ENCODE measurements around the gene TEC.

DNA sequence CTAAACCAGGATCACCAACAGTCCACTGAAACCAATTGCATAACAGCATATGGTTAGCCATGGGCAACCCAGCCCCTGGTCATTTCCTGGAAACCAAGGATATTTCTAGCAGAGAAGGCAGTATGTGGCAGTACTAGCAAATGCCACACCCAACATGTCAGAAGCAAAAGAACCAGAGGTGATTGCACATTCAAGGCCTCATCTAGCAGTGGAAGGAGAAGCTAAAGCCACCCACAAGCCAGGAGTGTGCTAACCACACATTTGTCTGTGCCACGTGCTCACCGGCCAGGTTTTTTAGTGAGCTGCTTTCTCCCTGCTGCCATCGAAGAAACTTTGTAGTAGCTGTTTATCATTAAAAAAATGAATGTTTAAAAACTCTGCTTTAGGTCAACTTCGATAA is 42.0 kb downstream of the TEC start:
- TF ChIP-seq POLR2A (IDR thresholded peaks at IDR 0.05) (no peak), CTCF (IDR thresholded peaks at IDR 0.05) (no peak)

Measured in testis (tissue), 2 donors.